ENCODE data around the gene VARS1.

The VARS1 gene

GRCh38 chr6:31775633-31776484 is 19.7 kb downstream of the VARS1 start:
- DNase-seq (ENCODE audit: low read depth in 1 of 2, low spot score in 1 of 2) = no peak

- DNase-seq (ENCODE audit: low read depth in 1 of 2, low spot score in 1 of 2) = no peak
These were observed 20.4 kb downstream of the VARS1 start for GRCh38 chr6:31775184-31775583.

- DNase-seq (ENCODE audit: low read depth in 1 of 2, low spot score in 1 of 2) = no peak
These were observed 23.6 kb downstream of the VARS1 start for GRCh38 chr6:31771992-31772358.

GRCh38 chr6:31770860-31771259 is 24.7 kb downstream of the VARS1 start:
- DNase-seq (ENCODE audit: low read depth in 1 of 2, low spot score in 1 of 2) = no peak

- peak; percentile 62 to 64 for DNase-seq (ENCODE audit: low read depth in 1 of 2, low spot score in 1 of 2)
These were observed 25.7 kb downstream of the VARS1 start for GRCh38 chr6:31769684-31770371.

GRCh38 chr6:31768363-31769257 is 26.9 kb downstream of the VARS1 start:
- no peak for DNase-seq (ENCODE audit: low read depth in 1 of 2, low spot score in 1 of 2)

GRCh38 chr6:31767096-31767645 is 28.4 kb downstream of the VARS1 start:
- no peak for DNase-seq (ENCODE audit: low read depth in 1 of 2, low spot score in 1 of 2)

- DNase-seq (ENCODE audit: low read depth in 1 of 2, low spot score in 1 of 2) = no peak
These were observed 29.4 kb downstream of the VARS1 start for GRCh38 chr6:31765910-31766794.

GRCh38 chr6:31765559-31765909 is 30.0 kb downstream of the VARS1 start:
- no peak for DNase-seq (ENCODE audit: low read depth in 1 of 2, low spot score in 1 of 2)

- no peak for DNase-seq (ENCODE audit: low read depth in 1 of 2, low spot score in 1 of 2)
These were observed 31.4 kb downstream of the VARS1 start for GRCh38 chr6:31764198-31764597.

- no peak for DNase-seq (ENCODE audit: low read depth in 1 of 2, low spot score in 1 of 2)
These were observed 32.0 kb downstream of the VARS1 start for GRCh38 chr6:31763619-31763940.

GRCh38 chr6:31762878-31763618 is 32.5 kb downstream of the VARS1 start:
- DNase-seq (ENCODE audit: low read depth in 1 of 2, low spot score in 1 of 2) = no peak

GRCh38 chr6:31762356-31762755 is 33.2 kb downstream of the VARS1 start, which contains the start of gene SAPCD1:
Gene SAPCD1, plus strand, starts transcription at chr6:31762656. Its CDS starts 399 bp downstream, at chr6:31763055.
- DNase-seq (ENCODE audit: low read depth in 1 of 2, low spot score in 1 of 2) = no peak

- no peak for DNase-seq (ENCODE audit: low read depth in 1 of 2, low spot score in 1 of 2)
These were observed 34.2 kb downstream of the VARS1 start for GRCh38 chr6:31761343-31761742.

- no peak for DNase-seq (ENCODE audit: low read depth in 1 of 2, low spot score in 1 of 2)
These were observed 34.8 kb downstream of the VARS1 start for GRCh38 chr6:31760790-31761189.

- DNase-seq (ENCODE audit: low read depth in 1 of 2, low spot score in 1 of 2) = no peak
These were observed 37.3 kb downstream of the VARS1 start for GRCh38 chr6:31758281-31758680.

- no peak for DNase-seq (ENCODE audit: low read depth in 1 of 2, low spot score in 1 of 2)
These were observed 42.7 kb downstream of the VARS1 start for GRCh38 chr6:31752739-31753319.

- DNase-seq (ENCODE audit: low read depth in 1 of 2, low spot score in 1 of 2) = no peak
These were observed 45.0 kb downstream of the VARS1 start for GRCh38 chr6:31750411-31751022.
